ENCODE results near the gene HRH1. TPM values are rescaled to one million over a fixed set of nuclear protein-coding genes. Genes with fewer than 3 reads are reported as not detected.
"Not testable (repeated sequence)": the region's sequence is repeated elsewhere in the genome, so short reads cannot be mapped to it uniquely, and the experiment has no call there.

HRH1 gene
- total RNA-seq, 4 donors from 2014 or later: 0.75 to 1.2 (median 0.98) TPM

DNA sequence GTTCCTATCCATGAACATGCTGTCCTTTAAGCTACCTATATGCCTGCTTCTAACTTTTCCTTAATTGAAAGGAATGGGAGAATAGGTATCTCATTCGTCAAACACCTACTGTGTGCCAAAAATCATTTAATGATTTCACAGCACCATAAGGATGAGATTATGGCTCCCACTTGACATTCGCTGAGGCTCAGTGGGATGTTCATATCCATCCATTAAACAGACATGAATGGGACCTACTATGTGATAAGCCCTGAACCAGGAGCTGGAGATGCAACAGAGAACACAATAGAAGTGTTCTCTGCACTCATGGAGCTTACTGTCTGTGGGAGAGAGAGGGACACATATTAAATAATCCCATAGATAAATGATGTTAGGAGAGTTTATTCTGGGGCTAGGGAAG, 49.7 kb downstream of the HRH1 start:
- intact Hi-C loops (cut with DNase I; ENCODE audit: low total_unique reads) (no loop called here), in situ Hi-C loops (cut with MboI; ENCODE audit: low sequenced_read_pairs in 4 of 4) (no loop called here)
- DNase-seq (no peak), ATAC-seq (no peak)
- no peaks in the 10 kb centered on the region for H3K27me3 ChIP-seq
- no peak overlapping the region for H3K4me3 ChIP-seq
- H3K9me3 ChIP-seq: no peaks in the 10 kb centered on the region
- no peak for TF ChIP-seq POLR2A (IDR thresholded peaks at IDR 0.05)
- no peak for TF ChIP-seq CTCF (IDR thresholded peaks at IDR 0.05 in 4 of 5, conservative IDR thresholded peaks at IDR 0.05 in 1 of 5)
- H3K4me1 ChIP-seq: peaks cover 0 to 10% of the 10 kb centered on the region in 2 donors
- no peaks in the 10 kb centered on the region for H3K36me3 ChIP-seq
- H3K27ac ChIP-seq: no peak overlapping the region

DNA sequence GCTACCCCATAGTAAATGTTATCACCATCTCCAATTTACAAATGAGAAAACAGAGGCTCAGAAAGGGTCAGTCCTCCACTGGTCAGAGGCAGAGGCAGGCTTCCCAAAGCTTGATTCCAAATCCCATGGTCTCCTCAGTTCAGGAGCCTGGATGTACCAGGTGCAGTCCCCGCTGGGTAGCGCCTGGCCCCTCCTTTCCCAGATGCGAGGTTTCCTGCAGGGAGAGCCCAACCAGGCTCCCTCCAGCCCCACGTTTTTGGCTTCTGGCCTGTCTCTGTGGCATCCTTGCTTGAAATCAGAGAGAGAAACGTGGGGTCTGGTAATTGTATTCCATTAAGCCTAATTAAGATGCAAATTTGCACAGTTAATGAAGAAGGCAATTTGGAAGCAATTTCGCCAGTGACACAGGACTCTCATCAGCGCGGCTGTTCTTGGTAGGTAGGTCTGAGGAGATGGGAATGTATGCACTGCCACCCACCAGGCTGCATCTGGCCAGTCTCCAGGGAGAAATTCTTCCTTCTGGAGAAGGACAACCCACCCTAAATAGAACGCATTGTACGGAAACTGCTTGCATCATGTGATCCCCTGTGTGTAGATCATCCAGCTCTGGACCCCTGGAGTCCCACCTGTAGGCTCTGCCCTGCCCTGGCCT, 50.5 kb downstream of the HRH1 start:
- in situ Hi-C loops (cut with MboI; ENCODE audit: low sequenced_read_pairs in 4 of 4) (no loop called here), intact Hi-C loops (cut with DNase I; ENCODE audit: low total_unique reads) (loop anchor here (5.0 kb wide), 1 partner anchor 48 kb away; no protein-coding TSS in a partner anchor)
- ATAC-seq: no peak
- H3K4me3 ChIP-seq: no peak overlapping the region
- no peaks in the 10 kb centered on the region for H3K36me3 ChIP-seq
- no peaks in the 10 kb centered on the region for H3K9me3 ChIP-seq
- no peaks in the 10 kb centered on the region for H3K27me3 ChIP-seq
- TF ChIP-seq CTCF (IDR thresholded peaks at IDR 0.05 in 4 of 5, conservative IDR thresholded peaks at IDR 0.05 in 1 of 5) (no peak), POLR2A (IDR thresholded peaks at IDR 0.05) (no peak)
- no peak for DNase-seq
- H3K4me1 ChIP-seq: peaks cover 0 to 10% of the 10 kb centered on the region in 2 donors
- no peak overlapping the region for H3K27ac ChIP-seq

- H3K27ac ChIP-seq; DNase-seq; ATAC-seq; H3K27me3 ChIP-seq; H3K4me3 ChIP-seq; in situ Hi-C loops (cut with MboI; ENCODE audit: low sequenced_read_pairs in 4 of 4); H3K36me3 ChIP-seq; H3K9me3 ChIP-seq; H3K4me1 ChIP-seq: not testable (repeated sequence)
- intact Hi-C loops (cut with DNase I; ENCODE audit: low total_unique reads): loop anchor here (2.0 to 5.0 kb wide), 2 partner anchors 49 to 145 kb away; no protein-coding TSS in a partner anchor
- peak in 3 of 5 experiments; percentile 9 to 46 (median 33) for TF ChIP-seq CTCF (IDR thresholded peaks at IDR 0.05 in 4 of 5, conservative IDR thresholded peaks at IDR 0.05 in 1 of 5)
These were observed 51.6 kb downstream of the HRH1 start for GRCh38 chr3:11205881-11206280.

GRCh38 chr3:11206316-11206715, 52.0 kb downstream of the HRH1 start:
- Histone ChIP-seq H3K36me3 (no peaks in the 10 kb centered on the region), H3K27ac (no peak overlapping the region), H3K4me3 (no peak overlapping the region), H3K9me3 (no peaks in the 10 kb centered on the region), H3K4me1 (peaks cover 0 to 4% of the 10 kb centered on the region in 2 donors), H3K27me3 (no peaks in the 10 kb centered on the region)
- ATAC-seq: no peak
- no peak for DNase-seq
- in situ Hi-C loops (cut with MboI; ENCODE audit: low sequenced_read_pairs in 4 of 4) (no loop called here), intact Hi-C loops (cut with DNase I; ENCODE audit: low total_unique reads) (loop anchor here (2.0 to 5.0 kb wide), 2 partner anchors 49 to 146 kb away; no protein-coding TSS in a partner anchor)
- TF ChIP-seq CTCF (IDR thresholded peaks at IDR 0.05 in 4 of 5, conservative IDR thresholded peaks at IDR 0.05 in 1 of 5) (no peak), POLR2A (IDR thresholded peaks at IDR 0.05) (no peak)
